ENCODE results near the gene SIX1.

GRCh38 chr14:60631842-60632241, 17.4 kb downstream of the SIX1 start:
- no peak for TF ChIP-seq CTCF (IDR thresholded peaks at IDR 0.05; ENCODE audit: low read depth, low read length, poor library complexity, severe bottlenecking)
- TF ChIP-seq EZH2phosphoT487 (IDR thresholded peaks at IDR 0.05; ENCODE audit: borderline replicate concordance, low read length): no peak

Measured in DOHH2 (cell line).